Erythroblast (primary cell): ENCODE results near the gene ANK2.
"Not testable (repeated sequence)": the region's sequence is repeated elsewhere in the genome, so short reads cannot be mapped to it uniquely, and the experiment has no call there.

Experiments
- DNase-seq, 2 experiments: peaks; one replicate each; lab custom pipeline; 2025; lab: John Stamatoyannopoulos, UW
- GATA1 ChIP-seq: IDR thresholded peaks from 2 replicates; pipeline ENCODE4 v1.6.1; 2011; ENCODE audit warnings: low read depth, mild to moderate bottlenecking, control low read depth, low read length, moderate library complexity
- POLR2A ChIP-seq: IDR thresholded peaks from 2 replicates; pipeline ENCODE4 v1.6.1; 2011; ENCODE audit warnings: mild to moderate bottlenecking, low read length

The ANK2 gene

GRCh38 chr4:113160548-113160947 lies 111.1 kb downstream of the ANK2 start:
- no peak for TF ChIP-seq POLR2A
- TF ChIP-seq GATA1 = no peak
- DNase-seq = no peak

- DNase-seq = no peak
- no peak for TF ChIP-seq POLR2A
- no peak for TF ChIP-seq GATA1
These were observed 112.6 kb downstream of the ANK2 start for GRCh38 chr4:113162089-113162488.

DNA sequence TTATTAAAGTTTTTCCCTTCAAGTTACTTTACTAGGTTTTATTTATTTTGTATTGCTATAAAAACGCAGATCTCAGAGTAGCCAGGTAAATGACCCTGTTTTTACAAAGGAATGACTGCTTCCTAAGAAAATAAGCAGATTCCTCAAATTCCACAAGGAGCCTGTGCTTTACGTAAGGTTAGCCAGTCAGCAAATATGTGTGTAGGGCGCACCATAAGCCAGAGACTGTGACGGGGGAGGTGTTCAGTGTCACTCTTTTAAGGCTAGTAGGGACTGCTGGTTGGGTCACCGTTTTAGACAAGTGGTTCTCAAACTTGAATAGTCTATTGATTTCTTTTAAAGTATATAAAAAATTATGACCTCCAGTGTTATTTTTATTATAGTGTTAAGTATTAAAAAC lies 119.9 kb downstream of the ANK2 start:
- no peak for TF ChIP-seq GATA1
- no peak for TF ChIP-seq POLR2A
- no peak for DNase-seq

- TF ChIP-seq GATA1 = no peak
- TF ChIP-seq POLR2A = no peak
- no peak for DNase-seq
These were observed 120.8 kb downstream of the ANK2 start for GRCh38 chr4:113170115-113170804.

DNA sequence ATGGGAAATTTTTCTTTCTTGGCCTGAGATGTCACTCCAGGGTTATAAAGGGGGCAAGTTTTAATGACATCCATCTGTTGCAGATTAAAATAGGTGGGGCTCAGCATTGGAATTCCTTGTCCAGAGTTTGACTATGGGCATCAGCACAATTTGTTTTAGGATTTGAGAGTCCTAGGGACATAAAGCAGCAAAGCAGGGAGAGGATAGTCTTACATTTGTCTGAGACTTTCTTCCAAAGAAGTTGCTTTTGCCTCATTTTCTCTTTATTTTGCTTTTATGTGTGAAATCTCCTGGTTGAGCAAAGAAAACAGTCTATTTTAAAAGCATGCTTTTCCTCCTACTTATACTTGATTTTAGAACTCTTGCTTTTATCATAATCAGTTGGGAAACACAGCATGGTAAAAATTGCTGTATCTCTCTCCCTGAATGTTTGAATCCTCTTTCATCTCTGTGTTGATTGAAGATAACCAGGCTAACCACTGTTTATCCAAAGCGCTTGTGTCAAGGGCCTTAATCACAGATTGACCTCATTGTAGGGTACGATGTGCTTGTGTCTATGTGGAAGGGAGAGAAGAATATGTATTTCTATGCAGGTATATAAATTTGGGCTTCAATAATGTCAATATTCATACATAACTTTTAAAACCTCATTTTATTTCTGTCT lies 121.5 kb downstream of the ANK2 start:
- TF ChIP-seq GATA1 = no peak
- DNase-seq = no peak

DNA sequence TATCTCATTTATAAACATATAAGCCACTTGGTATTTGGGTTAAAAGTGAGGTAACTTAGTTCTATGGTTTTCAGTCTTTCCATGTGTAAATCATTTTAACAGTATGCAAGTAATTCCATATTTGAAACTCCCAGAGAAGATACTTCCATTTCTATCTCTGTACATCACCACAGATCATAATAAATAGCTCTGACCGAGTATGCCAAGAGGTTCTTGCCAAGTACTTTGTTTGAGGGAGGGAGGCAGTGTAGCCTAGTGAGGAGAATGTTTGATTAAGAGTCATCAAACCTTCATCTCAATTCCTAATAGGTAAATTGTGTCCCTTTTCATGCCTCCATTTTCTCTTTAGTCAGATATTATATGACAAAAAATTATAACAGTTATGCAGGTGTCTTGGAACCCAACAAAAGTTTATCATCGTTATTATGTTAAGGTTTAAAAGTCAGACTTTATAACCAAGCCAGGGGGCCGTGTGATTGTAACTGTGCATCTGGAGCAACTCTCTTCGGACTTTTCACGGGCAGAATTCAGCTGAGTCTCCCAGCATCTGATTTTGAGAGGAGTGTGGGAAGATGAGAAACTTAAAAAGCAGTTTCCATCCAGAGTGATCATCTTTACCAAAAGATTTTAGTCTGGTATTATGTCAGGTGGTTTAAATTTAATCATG lies 123.8 kb downstream of the ANK2 start:
- DNase-seq = no peak
- no peak for TF ChIP-seq POLR2A
- no peak for TF ChIP-seq GATA1

GRCh38 chr4:113173793-113174264 lies 124.4 kb downstream of the ANK2 start:
- TF ChIP-seq POLR2A (no peak), GATA1 (no peak)
- no peak for DNase-seq

DNA sequence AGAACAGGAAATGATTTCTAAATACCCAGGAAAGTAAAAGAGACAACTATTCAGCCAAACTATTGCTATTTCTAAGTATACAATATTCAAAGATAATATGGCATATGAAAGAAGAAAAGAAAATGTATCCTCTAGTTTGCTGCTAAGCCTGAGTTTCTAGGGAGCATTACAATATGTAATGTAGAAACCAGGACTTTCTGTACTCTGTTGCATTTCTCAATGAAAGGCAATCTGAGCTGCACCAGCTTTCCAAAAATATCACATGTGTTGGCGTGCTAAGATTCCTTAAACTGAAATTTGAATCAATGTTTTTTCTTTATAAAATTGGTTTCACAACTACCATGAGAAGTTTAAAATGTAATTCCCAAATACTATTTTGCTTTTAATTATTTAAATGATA lies 129.6 kb downstream of the ANK2 start:
- no peak for TF ChIP-seq GATA1
- no peak for TF ChIP-seq POLR2A
- no peak for DNase-seq

DNA sequence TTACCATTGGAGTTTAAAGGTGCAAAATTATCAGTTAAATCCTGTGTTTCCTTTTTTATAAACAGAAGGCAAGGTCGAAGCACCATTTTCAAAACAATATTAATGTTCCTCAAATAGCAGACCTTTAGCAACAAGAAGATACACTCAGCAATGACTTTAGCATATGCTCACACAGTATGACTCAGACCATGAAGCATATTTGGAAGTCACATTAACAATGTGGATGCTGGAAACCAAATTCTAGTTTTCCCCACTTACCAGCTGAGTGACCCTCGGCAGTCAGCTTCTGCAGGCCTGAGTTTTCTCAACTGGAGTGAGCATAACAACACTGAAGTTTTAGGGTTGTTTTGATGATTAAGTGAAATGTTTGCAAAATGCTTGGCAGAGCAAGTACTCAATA lies 130.5 kb downstream of the ANK2 start:
- TF ChIP-seq POLR2A = no peak
- TF ChIP-seq GATA1 = no peak
- no peak for DNase-seq

DNA sequence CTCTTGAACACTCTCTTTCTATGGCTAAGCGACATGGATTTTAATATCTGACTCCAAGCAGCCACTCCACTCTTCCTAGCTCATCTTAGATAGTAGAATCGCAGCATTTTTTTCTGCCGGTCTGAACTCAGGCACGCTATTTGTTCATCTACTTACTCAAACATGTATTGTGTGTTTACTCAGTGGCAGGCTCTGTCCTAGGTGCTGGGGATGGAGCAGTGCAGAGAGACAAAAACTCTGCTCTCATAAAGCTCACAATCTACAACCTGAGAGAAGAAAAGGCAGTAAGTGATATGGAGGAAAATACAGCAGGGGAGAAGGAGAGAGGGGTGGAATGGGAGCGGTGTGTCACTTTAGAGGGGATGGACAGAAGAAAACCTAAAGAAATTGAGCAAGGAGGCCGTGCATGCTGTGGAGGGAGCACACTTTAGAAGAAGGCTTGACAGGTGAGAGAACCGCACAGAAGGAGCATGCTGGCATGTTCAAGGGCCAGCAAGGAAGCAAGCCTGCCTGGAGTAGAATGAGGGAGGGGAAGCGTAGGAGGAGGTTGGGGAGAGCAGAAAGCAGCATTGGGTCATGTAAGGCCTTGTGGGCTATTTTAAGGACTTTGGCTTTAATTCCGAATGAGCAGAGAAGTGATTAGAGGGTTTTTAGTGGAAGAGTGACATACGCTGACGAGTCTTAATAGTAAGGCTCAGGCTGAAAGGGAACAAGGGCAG lies 132.0 kb downstream of the ANK2 start:
- no peak for TF ChIP-seq POLR2A
- DNase-seq = no peak

- no peak for DNase-seq
- TF ChIP-seq POLR2A = no peak
- no peak for TF ChIP-seq GATA1
These were observed 133.7 kb downstream of the ANK2 start for GRCh38 chr4:113183032-113183605.

DNA sequence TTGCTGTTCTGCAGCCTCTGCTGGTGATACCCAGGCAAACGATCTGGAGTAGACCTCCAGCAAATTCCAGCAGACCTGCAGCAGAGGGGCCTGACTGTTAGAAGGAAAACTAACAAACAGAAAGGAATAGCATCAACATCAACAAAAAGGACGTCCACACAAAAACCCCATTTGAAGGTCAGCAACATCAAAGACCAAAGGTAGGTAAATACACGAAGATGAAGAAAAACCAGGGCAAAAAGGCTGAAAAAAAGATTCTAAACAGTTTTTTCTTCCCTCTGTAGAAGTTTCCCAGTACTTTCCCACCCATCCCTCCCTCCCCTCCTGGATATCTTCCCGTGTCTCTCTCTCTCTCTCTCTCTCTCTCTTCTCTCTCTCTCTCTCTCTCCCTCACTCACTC lies 136.8 kb downstream of the ANK2 start:
- not testable (repeated sequence) for DNase-seq

- no peak for TF ChIP-seq GATA1
- TF ChIP-seq POLR2A = no peak
- no peak for DNase-seq
These were observed 137.5 kb downstream of the ANK2 start for GRCh38 chr4:113186913-113187312.

- TF ChIP-seq GATA1 = no peak
- TF ChIP-seq POLR2A = no peak
- DNase-seq = no peak
These were observed 137.9 kb downstream of the ANK2 start for GRCh38 chr4:113187358-113187757.

DNA sequence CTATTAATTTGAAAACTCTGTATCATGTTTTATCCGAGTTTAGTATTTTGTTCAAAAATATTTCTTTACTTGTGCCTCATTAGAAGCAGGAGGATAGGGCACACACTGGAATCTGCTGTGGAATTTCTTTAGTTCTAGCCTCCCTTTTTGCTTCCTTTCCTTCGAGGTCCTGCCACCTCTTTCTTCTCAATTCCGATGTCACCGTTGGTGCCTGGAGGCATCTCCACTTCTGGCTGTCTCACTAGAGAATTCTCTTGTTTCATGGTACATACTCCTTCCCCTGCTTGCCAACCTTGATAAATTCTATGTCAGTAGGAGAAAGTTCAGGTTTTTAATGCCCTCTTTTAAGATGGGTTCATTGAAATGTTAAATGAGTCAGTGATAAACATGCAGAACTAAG lies 140.1 kb downstream of the ANK2 start:
- DNase-seq = no peak
- TF ChIP-seq GATA1 (no peak), POLR2A (no peak)
